ENCODE data around the gene ABCA5.

DNA sequence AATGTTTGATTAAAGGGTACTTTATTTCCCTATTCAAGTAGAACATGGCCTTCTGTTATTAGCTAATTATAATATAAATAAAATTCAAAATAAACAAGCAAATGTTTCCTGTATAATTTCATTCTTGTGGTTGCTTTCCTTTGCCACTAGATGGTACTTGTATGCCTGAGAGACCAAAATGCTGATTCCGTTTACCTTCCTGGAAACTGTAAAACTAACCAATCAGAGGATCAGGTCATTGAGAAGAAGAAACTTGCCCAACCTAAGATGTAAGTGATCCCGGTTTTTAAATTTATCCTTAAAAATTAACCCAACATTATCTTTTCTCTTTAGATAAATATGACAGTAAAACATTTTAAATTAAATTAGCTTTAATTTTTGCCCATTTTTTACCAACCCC, 8.1 kb upstream of the ABCA5 start:
- peak; percentile 19 for TF ChIP-seq CTCF (IDR thresholded peaks at IDR 0.05)
- TF ChIP-seq EZH2 (IDR thresholded peaks at IDR 0.05; ENCODE audit: borderline replicate concordance, insufficient read depth, low read depth, low read length, poor library complexity, severe bottlenecking) = no peak
